Stimulated activated naive CD8-positive, alpha-beta T cell treated with anti-CD3 and anti-CD28 coated beads, Interleukin-15, Interleukin-2, amounts not matched to agents 100 ng/mL and 50 ng/mL, for 24 hours (primary cell): ENCODE results near the gene ZNF831.
A peak's percentile ranks its signal among the peaks of the same experiment; 100 is the strongest.

Experiments used
- H3K27ac Mint-ChIP-seq: one replicate; pipeline ENCODE4 v1.8.0; 2021; ENCODE audit warnings: mild to moderate bottlenecking, mixed read lengths
- H3K27me3 Mint-ChIP-seq: one replicate; pipeline ENCODE4 v1.8.0; 2021; ENCODE audit warnings: mixed read lengths
- H3K36me3 Mint-ChIP-seq: one replicate; pipeline ENCODE4 v1.8.0; 2021; ENCODE audit warnings: low read depth, mixed read lengths
- H3K4me1 Mint-ChIP-seq: one replicate; pipeline ENCODE4 v1.8.0; 2021; ENCODE audit warnings: low read depth, mixed read lengths
- H3K4me3 Mint-ChIP-seq: one replicate; pipeline ENCODE4 v1.8.0; 2021; ENCODE audit warnings: mild to moderate bottlenecking, mixed read lengths
- H3K9me3 Mint-ChIP-seq: one replicate; pipeline ENCODE4 v1.8.0; 2021; ENCODE audit warnings: mixed read lengths

The ZNF831 gene

GRCh38 chr20:59163631-59164530 lies at the start of gene ZNF831:
Gene ZNF831 (plus strand): TSS chr20:59163821. CDS start chr20:59191020, 27,199 bp downstream.
- peak within 1 kb of the TSS; percentile 97 for H3K27ac Mint-ChIP-seq
- peak within 1 kb of the TSS; percentile 83 for H3K4me3 Mint-ChIP-seq
- H3K36me3 Mint-ChIP-seq: peaks cover 5% of the 10 kb centered on the region
- no peaks in the 10 kb centered on the region for H3K27me3 Mint-ChIP-seq
- peaks cover 99% of the 10 kb centered on the region for H3K4me1 Mint-ChIP-seq
- H3K9me3 Mint-ChIP-seq: no peaks in the 10 kb centered on the region

- H3K27ac Mint-ChIP-seq: no peak overlapping the region
- peaks cover 55% of the 10 kb centered on the region for H3K4me1 Mint-ChIP-seq
Measured at GRCh38 chr20:59117526-59117925, 46.1 kb upstream of the ZNF831 start.

GRCh38 chr20:59118855-59119254 lies 44.8 kb upstream of the ZNF831 start:
- no peaks in the 10 kb centered on the region for H3K36me3 Mint-ChIP-seq
- no peaks in the 10 kb centered on the region for H3K27me3 Mint-ChIP-seq
- H3K27ac Mint-ChIP-seq: no peak overlapping the region
- no peaks in the 10 kb centered on the region for H3K9me3 Mint-ChIP-seq
- H3K4me1 Mint-ChIP-seq: peaks cover 68% of the 10 kb centered on the region
- H3K4me3 Mint-ChIP-seq: no peak overlapping the region

More at GRCh38 chr20:59117526-59117925, 46.1 kb upstream of the ZNF831 start:
- Mint-ChIP-seq H3K36me3 (no peaks in the 10 kb centered on the region), H3K27me3 (no peaks in the 10 kb centered on the region), H3K4me3 (no peak overlapping the region), H3K9me3 (no peaks in the 10 kb centered on the region)

DNA sequence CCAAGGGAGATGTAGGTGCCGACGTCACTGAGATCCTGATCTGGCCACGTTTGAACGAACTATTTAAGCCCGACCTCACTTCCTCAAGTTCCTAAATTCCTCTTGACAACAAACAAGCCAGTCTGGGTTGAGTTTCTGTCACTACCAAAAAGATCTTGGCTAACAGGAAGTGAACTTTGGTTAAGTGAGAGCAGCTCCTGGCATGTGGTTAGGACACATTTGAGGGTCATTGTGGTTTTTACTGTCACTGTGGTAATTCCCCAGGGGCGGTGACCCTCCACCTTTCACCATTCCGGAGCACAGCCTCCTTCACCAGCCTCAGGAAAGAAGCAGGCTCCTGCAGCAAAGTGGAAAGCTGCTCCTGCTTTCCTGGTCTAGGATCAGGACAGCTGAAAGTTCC lies 43.1 kb upstream of the ZNF831 start:
- Mint-ChIP-seq H3K9me3 (no peaks in the 10 kb centered on the region), H3K4me3 (peak overlapping the region; percentile 32), H3K27me3 (no peaks in the 10 kb centered on the region), H3K4me1 (peaks cover 84% of the 10 kb centered on the region), H3K36me3 (no peaks in the 10 kb centered on the region), H3K27ac (peak overlapping the region; percentile 47)

DNA sequence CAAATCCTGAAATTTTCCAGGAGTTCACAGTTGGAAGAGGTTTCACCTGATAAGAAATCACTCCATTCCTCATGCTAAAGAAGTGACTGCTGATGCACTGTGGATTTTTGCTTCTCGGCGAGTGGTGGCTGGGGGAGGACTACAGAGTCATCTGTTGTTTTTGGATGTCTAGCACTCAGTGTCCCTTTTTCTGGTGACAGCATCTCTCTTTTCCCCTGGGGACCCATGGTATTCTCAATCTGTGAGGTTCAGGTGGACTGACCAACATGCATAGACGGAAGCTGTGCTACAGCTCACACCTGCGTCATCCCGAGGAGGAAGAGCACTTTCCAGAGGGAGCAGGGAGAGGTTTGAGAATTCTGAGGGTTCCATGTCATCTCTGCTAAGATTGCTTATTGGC lies 42.7 kb upstream of the ZNF831 start:
- H3K9me3 Mint-ChIP-seq: no peaks in the 10 kb centered on the region
- no peaks in the 10 kb centered on the region for H3K27me3 Mint-ChIP-seq
- H3K36me3 Mint-ChIP-seq: no peaks in the 10 kb centered on the region
- H3K4me3 Mint-ChIP-seq: peak overlapping the region; percentile 49
- H3K4me1 Mint-ChIP-seq: peaks cover 89% of the 10 kb centered on the region
- peak overlapping the region; percentile 47 for H3K27ac Mint-ChIP-seq

- Mint-ChIP-seq H3K36me3 (no peaks in the 10 kb centered on the region), H3K4me3 (peak overlapping the region; percentile 80), H3K9me3 (no peaks in the 10 kb centered on the region), H3K4me1 (peaks cover 97% of the 10 kb centered on the region), H3K27me3 (no peaks in the 10 kb centered on the region), H3K27ac (peak overlapping the region; percentile 82)
Measured at GRCh38 chr20:59121714-59122565, 41.7 kb upstream of the ZNF831 start.

- Mint-ChIP-seq H3K36me3 (no peaks in the 10 kb centered on the region), H3K27me3 (no peaks in the 10 kb centered on the region), H3K27ac (peak overlapping the region; percentile 97), H3K4me1 (peaks cover 98% of the 10 kb centered on the region), H3K9me3 (no peaks in the 10 kb centered on the region), H3K4me3 (peak overlapping the region; percentile 80)
Measured at GRCh38 chr20:59122566-59122919, 41.1 kb upstream of the ZNF831 start.

- Mint-ChIP-seq H3K9me3 (no peaks in the 10 kb centered on the region), H3K27ac (peak overlapping the region; percentile 97), H3K27me3 (no peaks in the 10 kb centered on the region), H3K4me3 (peak overlapping the region; percentile 80), H3K4me1 (peaks cover 97% of the 10 kb centered on the region), H3K36me3 (no peaks in the 10 kb centered on the region)
Measured at GRCh38 chr20:59123011-59123677, 40.5 kb upstream of the ZNF831 start.

DNA sequence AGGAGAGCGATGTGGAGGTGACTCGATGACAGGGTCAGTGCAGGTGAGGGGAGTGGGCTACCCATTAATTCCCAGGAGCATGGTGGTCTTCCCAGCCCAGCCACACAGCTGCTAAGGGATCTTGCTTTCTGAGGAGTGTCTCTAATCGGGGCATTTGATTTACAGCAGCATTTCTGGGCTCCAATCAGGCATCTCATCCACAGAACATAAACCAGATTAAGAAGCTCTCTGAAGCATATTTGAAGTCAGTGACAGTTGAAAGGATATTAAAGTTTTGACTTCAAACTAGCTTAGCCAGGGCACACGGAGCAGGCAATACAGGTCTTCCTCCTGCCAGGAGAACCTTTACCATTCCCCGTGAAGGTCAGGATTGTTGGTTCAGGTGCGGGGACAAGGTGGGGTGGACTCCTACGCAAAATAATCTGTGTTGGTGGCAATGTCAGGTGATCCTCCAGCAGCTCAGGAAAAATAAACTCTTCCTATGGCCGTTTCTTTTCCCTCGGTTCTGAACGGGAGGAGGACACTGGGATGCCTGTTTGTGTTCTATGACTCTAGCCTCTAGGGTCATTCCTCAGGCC lies 39.9 kb upstream of the ZNF831 start:
- Mint-ChIP-seq H3K36me3 (no peaks in the 10 kb centered on the region), H3K27me3 (no peaks in the 10 kb centered on the region), H3K4me3 (peak overlapping the region; percentile 80), H3K27ac (peak overlapping the region; percentile 97), H3K4me1 (peaks cover 91% of the 10 kb centered on the region), H3K9me3 (no peaks in the 10 kb centered on the region)

- H3K27ac Mint-ChIP-seq: peak overlapping the region; percentile 97
- H3K4me1 Mint-ChIP-seq: peaks cover 84% of the 10 kb centered on the region
- peak overlapping the region; percentile 80 for H3K4me3 Mint-ChIP-seq
Measured at GRCh38 chr20:59124296-59125029, 39.2 kb upstream of the ZNF831 start.

DNA sequence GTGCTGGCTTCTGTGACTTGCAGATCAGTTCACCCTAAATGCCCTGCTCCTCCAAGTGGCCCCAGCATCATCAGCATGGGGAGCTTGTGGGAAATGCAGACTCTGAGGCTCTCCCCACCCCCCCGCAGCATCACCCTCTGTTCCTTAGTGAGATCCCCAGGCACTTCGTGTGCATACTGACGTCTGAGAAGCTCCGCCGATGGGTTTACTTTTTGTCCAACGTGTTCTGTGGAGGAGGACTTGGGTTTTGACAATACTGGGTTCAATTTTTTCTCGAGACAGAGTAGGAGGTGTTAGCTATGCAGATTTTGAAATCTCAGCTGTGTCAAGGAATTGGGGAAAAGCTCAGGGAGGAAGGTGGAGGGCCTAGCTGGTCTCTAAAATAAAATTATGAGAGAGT lies 38.3 kb upstream of the ZNF831 start:
- H3K4me1 Mint-ChIP-seq: peaks cover 75% of the 10 kb centered on the region
- no peak overlapping the region for H3K4me3 Mint-ChIP-seq
- H3K36me3 Mint-ChIP-seq: no peaks in the 10 kb centered on the region
- no peak overlapping the region for H3K27ac Mint-ChIP-seq
- H3K9me3 Mint-ChIP-seq: no peaks in the 10 kb centered on the region
- no peaks in the 10 kb centered on the region for H3K27me3 Mint-ChIP-seq

More at GRCh38 chr20:59124296-59125029, 39.2 kb upstream of the ZNF831 start:
- Mint-ChIP-seq H3K27me3 (no peaks in the 10 kb centered on the region), H3K36me3 (no peaks in the 10 kb centered on the region), H3K9me3 (no peaks in the 10 kb centered on the region)

DNA sequence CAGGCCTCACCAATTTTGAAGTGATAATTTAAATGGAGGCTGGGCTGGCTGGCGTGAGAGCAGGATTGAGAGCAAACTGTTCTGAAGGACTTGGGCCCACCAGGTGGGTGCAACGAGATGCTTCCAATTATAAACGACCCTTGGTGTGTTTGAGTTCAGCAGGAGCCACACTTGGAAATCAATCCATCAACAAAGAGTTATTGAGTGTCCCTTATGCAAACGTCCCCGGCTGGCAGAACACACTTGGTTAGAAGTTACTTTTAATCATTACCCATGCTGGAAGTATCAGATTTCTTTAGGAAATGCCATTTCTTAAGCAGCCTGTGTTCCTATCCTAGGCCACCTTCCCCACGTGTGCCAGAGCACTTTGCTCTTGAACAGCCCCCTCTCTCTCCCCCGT lies 37.8 kb upstream of the ZNF831 start:
- no peak overlapping the region for H3K4me3 Mint-ChIP-seq
- H3K9me3 Mint-ChIP-seq: no peaks in the 10 kb centered on the region
- H3K36me3 Mint-ChIP-seq: no peaks in the 10 kb centered on the region
- H3K27me3 Mint-ChIP-seq: no peaks in the 10 kb centered on the region
- H3K27ac Mint-ChIP-seq: no peak overlapping the region
- peaks cover 70% of the 10 kb centered on the region for H3K4me1 Mint-ChIP-seq

DNA sequence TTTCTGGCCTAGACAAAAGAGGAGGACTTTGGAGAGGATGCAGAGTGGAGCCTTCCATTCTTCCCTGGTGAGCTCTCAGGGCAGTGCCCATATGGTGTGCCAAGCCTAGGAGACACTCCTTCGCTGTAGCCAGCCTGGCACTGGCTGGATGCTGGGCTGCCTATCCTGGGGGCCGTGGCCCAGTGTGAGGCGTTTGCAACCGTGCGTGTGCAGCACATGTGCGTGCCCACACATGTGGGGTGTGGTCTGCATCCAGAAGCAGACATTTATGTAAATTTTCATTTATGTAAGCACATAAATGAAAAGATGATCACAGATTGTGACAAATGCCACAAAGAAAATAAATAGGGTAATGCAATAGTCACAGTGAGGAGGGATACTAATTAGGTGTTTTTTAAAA lies 35.8 kb upstream of the ZNF831 start:
- Mint-ChIP-seq H3K36me3 (no peaks in the 10 kb centered on the region), H3K4me3 (no peak overlapping the region), H3K27me3 (no peaks in the 10 kb centered on the region), H3K4me1 (peaks cover 50% of the 10 kb centered on the region), H3K27ac (no peak overlapping the region), H3K9me3 (no peaks in the 10 kb centered on the region)
